H9 (cell line): Measurements from ENCODE around the gene MARCHF9. TPM values are rescaled to one million over a fixed set of nuclear protein-coding genes. Genes with fewer than 3 reads are reported as not detected.
"Not testable (repeated sequence)": the region's sequence is repeated elsewhere in the genome, so short reads cannot be mapped to it uniquely, and the experiment has no call there.

Source experiments
- DNase-seq: peaks from one replicate; pipeline ENCODE4 v3.0.0-alpha.2; 2017
- H2AFZ ChIP-seq: one replicate; pipeline ENCODE4 v1.6.1; 2013; ENCODE audit warnings: mild to moderate bottlenecking, low read length, control low read depth, moderate library complexity
- H2AK5ac ChIP-seq: 2 replicates; pipeline ENCODE4 v1.6.1; 2013; ENCODE audit warnings: low read length, control low read depth, mixed read lengths; ENCODE audit not compliant: insufficient read length
- H2BK120ac ChIP-seq: one replicate; pipeline ENCODE4 v1.6.1; 2013; ENCODE audit warnings: low read depth, mild to moderate bottlenecking, low read length, control low read depth, inconsistent platforms; ENCODE audit not compliant: poor library complexity, severe bottlenecking
- H2BK12ac ChIP-seq: 2 replicates; pipeline ENCODE4 v1.6.1; 2013; ENCODE audit warnings: low read length, control low read depth, mixed read lengths, low read depth; ENCODE audit not compliant: insufficient read length
- H2BK15ac ChIP-seq: 2 replicates; pipeline ENCODE4 v1.6.1; 2013; ENCODE audit warnings: low read depth, low read length, control low read depth
- H2BK20ac ChIP-seq: one replicate; pipeline ENCODE4 v1.6.1; 2013; ENCODE audit warnings: low read depth, mild to moderate bottlenecking, low read length, control low read depth, inconsistent platforms; ENCODE audit not compliant: poor library complexity, severe bottlenecking
- H2BK5ac ChIP-seq: 2 replicates; pipeline ENCODE4 v1.6.1; 2013; ENCODE audit warnings: low read length, control low read depth, mixed read lengths; ENCODE audit not compliant: insufficient read length
- H3K14ac ChIP-seq: 2 replicates; pipeline ENCODE4 v1.6.1; 2013; ENCODE audit warnings: low read length, control low read depth; ENCODE audit not compliant: insufficient read depth
- H3K18ac ChIP-seq: 2 replicates; pipeline ENCODE4 v1.6.1; 2013; ENCODE audit warnings: low read depth, mild to moderate bottlenecking, mixed read lengths, low read length, control low read depth; ENCODE audit not compliant: insufficient read length
- H3K23ac ChIP-seq: 2 replicates; pipeline ENCODE4 v1.6.1; 2013; ENCODE audit warnings: low read length, control low read depth, mixed read lengths, low read depth; ENCODE audit not compliant: insufficient read length
- H3K23me2 ChIP-seq: 2 replicates; pipeline ENCODE4 v1.6.1; 2013; ENCODE audit warnings: low read depth, mild to moderate bottlenecking, mixed read lengths, low read length, control low read depth; ENCODE audit not compliant: insufficient read length, poor library complexity, severe bottlenecking
- H3K27ac ChIP-seq: 2 replicates; pipeline ENCODE4 v1.5.1; 2013; ENCODE audit warnings: low read length, control low read depth, mixed read lengths, low read depth; ENCODE audit not compliant: insufficient read length
- H3K27me3 ChIP-seq: 2 replicates; pipeline ENCODE4 v1.6.1; 2013; ENCODE audit warnings: low read length, control low read depth, inconsistent platforms; ENCODE audit not compliant: insufficient read depth
- H3K4ac ChIP-seq: 2 replicates; pipeline ENCODE4 v1.6.1; 2013; ENCODE audit warnings: low read depth, mild to moderate bottlenecking, control low read depth, inconsistent platforms, low read length, moderate library complexity
- H3K4me1 ChIP-seq: 2 replicates; pipeline ENCODE4 v1.6.1; 2013; ENCODE audit warnings: low read length, control low read depth, inconsistent platforms; ENCODE audit not compliant: insufficient read depth
- H3K4me2 ChIP-seq: 2 replicates; pipeline ENCODE4 v1.6.1; 2013; ENCODE audit warnings: low read length, control low read depth, mixed read lengths; ENCODE audit not compliant: insufficient read length, insufficient read depth
- H3K56ac ChIP-seq: 2 replicates; pipeline ENCODE4 v1.6.1; 2013; ENCODE audit warnings: low read depth, mild to moderate bottlenecking, mixed read lengths, low read length, control low read depth; ENCODE audit not compliant: insufficient read length
- H3K79me1 ChIP-seq: 2 replicates; pipeline ENCODE4 v1.6.1; 2013; ENCODE audit warnings: low read depth, mild to moderate bottlenecking, moderate library complexity, low read length, control low read depth, inconsistent platforms; ENCODE audit not compliant: insufficient read depth, poor library complexity, severe bottlenecking
- H3K79me2 ChIP-seq: 2 replicates; pipeline ENCODE4 v1.6.1; 2013; ENCODE audit warnings: low read length, control low read depth, inconsistent platforms; ENCODE audit not compliant: insufficient read depth
- H3K9ac ChIP-seq: 2 replicates; pipeline ENCODE4 v1.6.1; 2013; ENCODE audit warnings: low read length, control low read depth, mixed read lengths; ENCODE audit not compliant: insufficient read length; ENCODE audit errors: extremely low read depth
- H3K9me3 ChIP-seq: one replicate; pipeline ENCODE4 v1.6.1; 2013; ENCODE audit warnings: low read depth, low read length, inconsistent platforms; ENCODE audit not compliant: control insufficient read depth
- H3T11ph ChIP-seq: one replicate; pipeline ENCODE4 v1.6.1; 2013; ENCODE audit warnings: mild to moderate bottlenecking, low read length, control low read depth, inconsistent platforms
- H4K20me1 ChIP-seq: one replicate; pipeline ENCODE4 v1.6.1; 2013; ENCODE audit not compliant: control insufficient read depth, insufficient read length, insufficient read depth
- H4K5ac ChIP-seq: 2 replicates; pipeline ENCODE4 v1.6.1; 2013; ENCODE audit warnings: low read depth, mild to moderate bottlenecking, mixed read lengths, low read length, control low read depth; ENCODE audit not compliant: insufficient read length
- H4K8ac ChIP-seq: replicated peaks from 2 replicates; pipeline ENCODE4 v1.6.1; 2013; ENCODE audit warnings: low read length, control low read depth, mixed read lengths, low read depth; ENCODE audit not compliant: insufficient read length
- H4K91ac ChIP-seq: 2 replicates; pipeline ENCODE4 v1.6.1; 2013; ENCODE audit warnings: low read depth, mild to moderate bottlenecking, moderate library complexity, mixed read lengths, low read length, control low read depth; ENCODE audit not compliant: insufficient read length
- H3K27ac Mint-ChIP-seq, 3 experiments: 2 replicates in 2 of 3; 3 replicates in 1 of 3; pipeline ENCODE4 v1.8.0; 2020 to 2021; ENCODE audit warnings: mixed read lengths in 3 of 3, mild to moderate bottlenecking in 1 of 3, moderate library complexity in 1 of 3
- H3K27me3 Mint-ChIP-seq: 2 replicates; pipeline ENCODE4 v1.8.0; 2021; ENCODE audit warnings: low read depth, mild to moderate bottlenecking, moderate library complexity, mixed read lengths
- H3K36me3 Mint-ChIP-seq, 3 experiments: 2 replicates in 2 of 3; 3 replicates in 1 of 3; pipeline ENCODE4 v1.8.0; 2020 to 2021; ENCODE audit warnings: low read depth in 3 of 3, mixed read lengths in 3 of 3; ENCODE audit not compliant: insufficient read depth in 1 of 3
- H3K4me1 Mint-ChIP-seq, 2 experiments: 2 replicates each; pipeline ENCODE4 v1.8.0; 2020; ENCODE audit warnings: mixed read lengths in 2 of 2
- H3K4me3 Mint-ChIP-seq, 2 experiments: 2 replicates in 1 of 2; 3 replicates in 1 of 2; pipeline ENCODE4 v1.8.0; 2020 to 2021; ENCODE audit warnings: mild to moderate bottlenecking in 2 of 2, mixed read lengths in 2 of 2, moderate library complexity in 1 of 2
- H3K9me3 Mint-ChIP-seq, 2 experiments: 2 replicates in 1 of 2; 3 replicates in 1 of 2; pipeline ENCODE4 v1.8.0; 2020; ENCODE audit warnings: mild to moderate bottlenecking in 2 of 2, mixed read lengths in 2 of 2, moderate library complexity in 1 of 2
- CTCF ChIP-seq: fragments of 200-600 bp; sonication (generic); conservative IDR thresholded peaks from 3 replicates; pipeline ENCODE4 v1.8.0; 2021; ENCODE audit warnings: antibody characterized with exemption, mild to moderate bottlenecking
- WGBS: extraction: QIAGEN DNeasy Blood & Tissue Kit; methylation state at CpG from one replicate; pipeline ENCODE4 v1.1.7; 2013; ENCODE audit warnings: missing lambda C conversion rate, low lambda C conversion rate, mixed read lengths; ENCODE audit not compliant: insufficient read length; ENCODE audit errors: extremely low coverage; 5-methylcytosine and 5-hydroxymethylcytosine counted together
- total RNA-seq: library from RNA; stranded (reverse); gene quantifications from 2 replicates; pipeline ENCODE4 v1.2.1, GENCODE V29; 2021

Gene MARCHF9
- total RNA-seq, 1 experiment from 2014 or later, result 20.5 TPM

- no peak overlapping the region for H2BK20ac ChIP-seq
- Mint-ChIP-seq H3K4me1 (peaks cover 4% of the 10 kb centered on the region in 2 experiments; a peak in 3 of 4 replicates), H3K9me3 (no peaks in the 10 kb centered on the region), H3K4me3 (no peak overlapping the region), H3K36me3 (peaks cover 14 to 49% (median 23%) of the 10 kb centered on the region in 3 experiments), H3K27ac (no peak overlapping the region), H3K27me3 (peaks cover 27% of the 10 kb centered on the region)
- DNase-seq, result no peak
- no peaks in the 10 kb centered on the region for H3K79me1 ChIP-seq
- H2AFZ ChIP-seq, result no peak overlapping the region
- no peak for TF ChIP-seq CTCF
- H3K27me3 ChIP-seq, result no peaks in the 10 kb centered on the region; the same call in 1 of the 2 replicates
- H2BK120ac ChIP-seq, result no peak overlapping the region
- WGBS, result no CpG with 5 or more reads among the region's 11 CpGs
- no peak overlapping the region for H2BK5ac ChIP-seq
- no peaks in the 10 kb centered on the region for H3K79me2 ChIP-seq
- H4K5ac ChIP-seq, result no peak overlapping the region
- H3K23ac ChIP-seq, result no peak overlapping the region
- no peaks in the 10 kb centered on the region for H4K20me1 ChIP-seq
- no peak overlapping the region for H2AK5ac ChIP-seq
- no peak overlapping the region for H3T11ph ChIP-seq
- H3K4ac ChIP-seq, result no peak overlapping the region
- H3K23me2 ChIP-seq, result peaks cover 3% of the 10 kb centered on the region
- H3K27ac ChIP-seq, result no peak overlapping the region
- H4K91ac ChIP-seq, result no peak overlapping the region
- H2BK15ac ChIP-seq, result no peak overlapping the region
- H4K8ac ChIP-seq, result no peak overlapping the region
- no peak overlapping the region for H3K14ac ChIP-seq
- no peak overlapping the region for H3K18ac ChIP-seq
- no peak overlapping the region for H3K56ac ChIP-seq
- H3K9ac ChIP-seq, result no peak overlapping the region
- H3K4me2 ChIP-seq, result no peak overlapping the region
- no peaks in the 10 kb centered on the region for H3K9me3 ChIP-seq
- H3K4me1 ChIP-seq, result no peaks in the 10 kb centered on the region
- no peak overlapping the region for H2BK12ac ChIP-seq
Observed at GRCh38 chr12:57720606-57721595, 34.0 kb upstream of the MARCHF9 start.

GRCh38 chr12:57721846-57722608 lies 32.9 kb upstream of the MARCHF9 start:
- H3K14ac ChIP-seq, H2BK12ac ChIP-seq, H3K23ac ChIP-seq, DNase-seq, H3K27me3 ChIP-seq, H4K20me1 ChIP-seq, H3K9ac ChIP-seq, H2AK5ac ChIP-seq, H2AFZ ChIP-seq, H4K91ac ChIP-seq, H3K9me3 ChIP-seq, H3K56ac ChIP-seq, H3K27ac Mint-ChIP-seq, H2BK5ac ChIP-seq, H3K4ac ChIP-seq, H3K79me1 ChIP-seq, H3K4me3 Mint-ChIP-seq, H4K5ac ChIP-seq, H3K27ac ChIP-seq, H3K9me3 Mint-ChIP-seq, H3K4me1 ChIP-seq, H3K18ac ChIP-seq, H4K8ac ChIP-seq, H3T11ph ChIP-seq, H3K4me2 ChIP-seq, H2BK20ac ChIP-seq, H2BK120ac ChIP-seq, H3K79me2 ChIP-seq, H2BK15ac ChIP-seq: not testable (repeated sequence)
- peaks cover 8 to 10% of the 10 kb centered on the region in 2 experiments for H3K4me1 Mint-ChIP-seq
- H3K27me3 Mint-ChIP-seq, result peaks cover 37% of the 10 kb centered on the region
- WGBS, result no CpG with 5 or more reads among the region's 16 CpGs
- H3K23me2 ChIP-seq, result peaks cover 14% of the 10 kb centered on the region
- peaks cover 16 to 39% (median 23%) of the 10 kb centered on the region in 3 experiments for H3K36me3 Mint-ChIP-seq
